Ectodermal cell (in vitro differentiated cells): Measurements from ENCODE around the gene DCAF10.

ENCODE experiments used
- H3K27ac ChIP-seq: 2 replicates; pipeline ENCODE4 v1.7.0; 2013; ENCODE audit warnings: mild to moderate bottlenecking, low read depth, low read length; ENCODE audit not compliant: insufficient read depth, poor library complexity, severe bottlenecking
- H3K27me3 ChIP-seq: 2 replicates; pipeline ENCODE4 v1.7.0; 2013; ENCODE audit warnings: mild to moderate bottlenecking, low read length; ENCODE audit not compliant: insufficient read depth, control insufficient read depth, poor library complexity, severe bottlenecking
- H3K36me3 ChIP-seq: one replicate; pipeline ENCODE4 v1.7.0; 2013; ENCODE audit warnings: low read length; ENCODE audit not compliant: control insufficient read depth, insufficient read depth
- H3K4me1 ChIP-seq: one replicate; pipeline ENCODE4 v1.7.0; 2013; ENCODE audit warnings: low read length; ENCODE audit not compliant: control insufficient read depth, insufficient read depth
- H3K4me3 ChIP-seq: 2 replicates; pipeline ENCODE4 v1.7.0; 2013; ENCODE audit warnings: low read depth, low read length, control low read depth; ENCODE audit not compliant: insufficient read depth
- H3K9me3 ChIP-seq: 2 replicates; pipeline ENCODE4 v1.7.0; 2013; ENCODE audit warnings: mild to moderate bottlenecking, low read length, moderate library complexity; ENCODE audit not compliant: control insufficient read depth
- WGBS, 2 experiments: methylation state at CpG; one replicate each; pipeline ENCODE4 v1.1.7; 2013; ENCODE audit warnings: missing lambda C conversion rate in 2 of 2; 5-methylcytosine and 5-hydroxymethylcytosine counted together

DCAF10 gene

DNA sequence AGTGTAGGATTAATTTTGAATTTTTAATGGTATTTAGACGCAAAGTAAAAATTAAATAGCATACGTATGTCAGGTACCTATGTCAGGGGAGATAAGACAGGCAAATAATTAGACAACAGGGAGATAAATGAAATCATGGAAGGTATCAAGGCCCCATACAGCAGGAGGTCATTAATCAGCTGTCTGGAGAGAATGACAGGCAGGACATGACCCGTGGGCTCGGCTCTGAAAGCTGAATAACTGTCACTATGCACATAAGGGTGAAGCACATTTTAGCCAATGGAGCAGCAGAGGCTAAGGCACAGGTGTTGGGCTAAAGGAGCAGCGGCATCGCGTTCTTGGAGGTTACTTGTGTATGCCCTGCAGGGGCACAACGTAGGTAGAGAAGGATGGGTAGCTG is 91.5 kb downstream of the DCAF10 start:
- Histone ChIP-seq H3K4me1 (no peaks in the 10 kb centered on the region), H3K27me3 (no peaks in the 10 kb centered on the region), H3K36me3 (peaks cover 15% of the 10 kb centered on the region), H3K4me3 (no peak overlapping the region), H3K9me3 (no peaks in the 10 kb centered on the region), H3K27ac (no peak overlapping the region)
- WGBS, 2 experiments = 95% methylated on average over 8 of the region's 8 CpGs

DNA sequence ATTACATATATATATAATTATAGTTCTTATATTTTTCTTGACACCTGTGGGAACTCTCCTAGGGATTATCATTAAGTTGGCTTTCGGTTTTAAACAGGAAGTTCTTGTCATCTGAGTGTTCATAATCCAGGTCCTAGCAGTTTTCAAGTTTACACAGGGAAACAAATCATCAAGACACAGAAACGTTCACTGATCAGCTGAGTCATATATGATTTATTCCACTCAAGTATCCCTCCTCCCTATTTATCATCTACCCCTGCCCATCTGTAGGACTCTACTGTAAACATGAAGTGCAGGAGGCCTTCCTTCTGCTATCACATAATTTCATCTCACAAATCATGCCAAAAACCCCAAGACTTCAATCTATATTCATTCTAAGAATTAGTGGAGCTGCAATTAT is 97.1 kb downstream of the DCAF10 start:
- Histone ChIP-seq H3K36me3 (peaks cover 15% of the 10 kb centered on the region), H3K27ac (no peak overlapping the region), H3K4me3 (no peak overlapping the region), H3K9me3 (no peaks in the 10 kb centered on the region), H3K4me1 (peaks cover under 1% of the 10 kb centered on the region), H3K27me3 (no peaks in the 10 kb centered on the region)
- WGBS, 2 experiments = 94 to 100% methylated on average over 2 of the region's 2 CpGs

DNA sequence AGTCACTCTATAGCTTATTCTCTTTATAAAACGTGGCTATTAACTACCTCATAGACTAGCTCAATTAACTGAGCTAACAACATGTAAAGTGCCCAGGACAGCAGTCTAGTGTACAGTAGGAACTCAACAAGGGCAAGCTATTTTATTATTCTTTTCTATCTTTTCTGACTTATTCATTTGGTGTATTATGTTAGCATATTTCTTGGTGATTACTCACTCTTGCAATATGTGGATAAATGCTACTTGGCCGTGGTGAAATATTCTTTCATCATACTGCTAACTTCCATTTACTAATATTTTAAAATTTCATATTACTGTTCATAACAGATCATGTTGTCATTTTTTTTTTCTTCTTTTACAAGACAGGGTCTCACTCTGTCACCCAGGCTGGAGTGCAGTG is 98.4 kb downstream of the DCAF10 start:
- WGBS, 2 experiments = 88 to 89% methylated on average over 1 to 2 of the region's 2 CpGs
- no peak overlapping the region for H3K4me3 ChIP-seq

DNA sequence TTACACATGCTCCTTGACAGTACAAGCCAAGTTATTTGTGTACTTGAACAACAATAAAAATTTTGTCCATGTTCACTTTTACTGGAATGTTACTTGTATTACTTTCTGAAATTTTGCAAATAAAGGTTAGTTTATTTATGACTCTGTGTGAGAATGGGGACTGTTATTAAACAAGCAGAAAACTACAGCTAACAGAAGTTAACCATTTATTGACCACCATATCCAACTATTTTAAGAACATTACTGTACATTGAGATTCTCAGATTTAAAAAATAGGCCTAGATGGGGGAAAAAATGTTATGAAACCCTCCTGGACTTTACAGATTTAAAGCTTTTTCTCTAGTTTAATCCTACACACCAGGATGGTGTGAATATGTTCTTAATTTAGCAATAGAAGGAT is 101.5 kb downstream of the DCAF10 start:
- H3K4me3 ChIP-seq = no peak overlapping the region
- H3K4me1 ChIP-seq = peaks cover 14% of the 10 kb centered on the region
- no peaks in the 10 kb centered on the region for H3K9me3 ChIP-seq
- H3K27me3 ChIP-seq = peaks cover 11% of the 10 kb centered on the region
- H3K27ac ChIP-seq = no peak overlapping the region
- H3K36me3 ChIP-seq = no peaks in the 10 kb centered on the region

More for the DNA sequence above, 98.4 kb downstream of the DCAF10 start:
- Histone ChIP-seq H3K9me3 (no peaks in the 10 kb centered on the region), H3K4me1 (peaks cover 6% of the 10 kb centered on the region), H3K36me3 (peaks cover 15% of the 10 kb centered on the region), H3K27me3 (no peaks in the 10 kb centered on the region), H3K27ac (no peak overlapping the region)

GRCh38 chr9:37902796-37903646 is 102.4 kb downstream of the DCAF10 start:
- H3K27me3 ChIP-seq = peaks cover 11% of the 10 kb centered on the region
- H3K4me1 ChIP-seq = peaks cover 14% of the 10 kb centered on the region
- H3K27ac ChIP-seq = no peak overlapping the region
- H3K4me3 ChIP-seq = peak overlapping the region; percentile 65
- H3K36me3 ChIP-seq = no peaks in the 10 kb centered on the region
- H3K9me3 ChIP-seq = no peaks in the 10 kb centered on the region
- WGBS, 2 experiments = 9 to 11% methylated on average over 17 of the region's 17 CpGs

GRCh38 chr9:37903647-37904444 is 103.2 kb downstream of the DCAF10 start, which contains the start of gene SLC25A51:
Gene SLC25A51, minus strand, starts transcription at chr9:37904127. Its CDS starts 15,577 bp downstream, at chr9:37888550.
- H3K36me3 ChIP-seq = no peaks in the 10 kb centered on the region
- peak within 1 kb of the TSS; percentile 65 for H3K4me3 ChIP-seq
- H3K27ac ChIP-seq = no peak within 1 kb of the TSS
- H3K27me3 ChIP-seq = peaks cover 11% of the 10 kb centered on the region
- H3K9me3 ChIP-seq = no peaks in the 10 kb centered on the region
- peaks cover 14% of the 10 kb centered on the region for H3K4me1 ChIP-seq
- 0% methylated on average over 84 of the region's 84 CpGs for WGBS, 2 experiments

DNA sequence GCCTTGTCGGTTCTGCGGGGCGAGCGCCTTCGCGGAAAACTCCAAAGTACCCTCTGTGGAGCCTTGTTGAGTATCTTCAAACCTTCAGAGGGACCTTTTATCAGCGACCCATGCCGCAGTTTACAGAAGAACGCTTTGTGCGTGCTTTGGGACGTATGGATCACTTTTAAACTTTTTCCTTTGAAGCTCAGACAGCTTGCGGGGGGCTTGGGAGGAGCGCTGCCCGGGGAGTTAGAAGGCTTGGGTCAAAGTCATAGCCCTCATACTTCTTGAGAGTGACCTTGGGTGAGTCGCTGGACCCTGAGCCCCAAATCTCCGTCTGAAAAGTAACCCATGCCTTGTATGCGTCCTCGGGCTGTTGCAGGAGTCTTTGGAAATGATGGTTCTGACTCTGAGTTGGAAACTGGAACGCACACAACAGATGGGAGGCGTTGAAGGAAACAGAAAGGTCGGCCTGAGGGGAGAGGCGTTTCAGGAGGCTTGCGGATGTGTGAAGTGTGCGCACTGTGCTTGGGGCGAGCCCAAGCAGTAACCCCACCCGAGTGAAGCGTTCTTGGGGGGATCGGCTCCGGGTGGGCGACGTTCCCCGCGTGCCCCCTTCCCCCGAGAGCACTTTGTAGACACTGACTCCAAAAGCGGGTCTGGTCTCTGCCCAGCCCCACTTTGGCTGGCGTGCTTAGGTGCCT is 104.0 kb downstream of the DCAF10 start:
- H3K27ac ChIP-seq = no peak overlapping the region
- H3K36me3 ChIP-seq = no peaks in the 10 kb centered on the region
- 59 to 61% methylated on average over 36 of the region's 36 CpGs for WGBS, 2 experiments

DNA sequence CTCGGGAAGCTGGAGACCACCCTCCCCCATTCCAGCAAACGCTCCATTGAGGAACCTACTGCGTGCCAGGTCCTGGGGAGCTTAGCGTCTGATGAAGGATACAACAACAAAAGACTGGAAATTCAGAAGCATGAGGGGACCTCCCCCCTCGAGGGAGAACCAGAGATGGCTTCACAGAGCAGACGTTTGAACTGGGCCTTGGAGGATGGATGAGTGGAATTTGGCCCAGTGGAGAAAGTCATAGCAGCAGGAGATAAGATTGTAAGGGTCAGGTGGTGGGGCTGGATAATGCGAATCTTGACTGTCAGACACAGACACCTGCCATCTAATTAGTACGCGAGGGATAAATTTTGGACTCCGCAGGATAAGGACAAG is 104.5 kb downstream of the DCAF10 start:
- H3K9me3 ChIP-seq = no peaks in the 10 kb centered on the region
- 90% methylated on average over 10 of the region's 10 CpGs for WGBS, 2 experiments
- peaks cover 11% of the 10 kb centered on the region for H3K27me3 ChIP-seq
- peaks cover 14% of the 10 kb centered on the region for H3K4me1 ChIP-seq
- no peak overlapping the region for H3K4me3 ChIP-seq
- no peaks in the 10 kb centered on the region for H3K36me3 ChIP-seq
- no peak overlapping the region for H3K27ac ChIP-seq

More for the DNA sequence above, 104.0 kb downstream of the DCAF10 start:
- Histone ChIP-seq H3K4me3 (peak overlapping the region; percentile 65), H3K27me3 (peaks cover 11% of the 10 kb centered on the region), H3K9me3 (no peaks in the 10 kb centered on the region), H3K4me1 (peaks cover 14% of the 10 kb centered on the region)

GRCh38 chr9:37905776-37906175 is 105.2 kb downstream of the DCAF10 start:
- Histone ChIP-seq H3K27me3 (peaks cover 11% of the 10 kb centered on the region), H3K4me3 (no peak overlapping the region), H3K27ac (no peak overlapping the region), H3K36me3 (no peaks in the 10 kb centered on the region), H3K9me3 (no peaks in the 10 kb centered on the region), H3K4me1 (peaks cover 14% of the 10 kb centered on the region)
- WGBS, 2 experiments = 92 to 93% methylated on average over 4 of the region's 4 CpGs
